Peyer's patch (tissue), 4 donors: ENCODE data around the gene LRRC1. TPM values are rescaled to one million over a fixed set of nuclear protein-coding genes. Genes with fewer than 3 reads are reported as not detected.

ENCODE experiments used
- DNase-seq, 3 donors: peaks; one replicate each; pipeline ENCODE4 v3.0.0-alpha.2; 2017 to 2019
- H3K27ac ChIP-seq, 4 donors: fragments of 200-600 bp; sonication (generic); one replicate each; pipeline ENCODE4 v1.5.1; 2016 to 2019
- H3K27me3 ChIP-seq, 2 donors: fragments of 200-600 bp; sonication (generic); one replicate each; pipeline ENCODE4 v1.5.1; 2019
- H3K36me3 ChIP-seq, 3 donors: fragments of 200-600 bp; sonication (generic); one replicate each; pipeline ENCODE4 v1.5.1; 2016 to 2019
- H3K4me1 ChIP-seq, 4 donors: fragments of 200-600 bp; sonication (generic); one replicate each; pipeline ENCODE4 v1.5.1; 2016 to 2019
- H3K4me3 ChIP-seq, 4 donors: fragments of 200-600 bp; sonication (generic); 1 replicate in 3 of 4; 2 replicates in 1 of 4; pipeline ENCODE4 v1.5.1; 2016 to 2019; ENCODE audit warnings: mild to moderate bottlenecking in 1 of 4
- H3K9me3 ChIP-seq, 4 donors: fragments of 200-600 bp; sonication (generic); one replicate each; pipeline ENCODE4 v1.5.1; 2016 to 2019; ENCODE audit warnings: mild to moderate bottlenecking in 1 of 4
- CTCF ChIP-seq, 6 experiments: fragments of 450-650 bp in 4 of 6; fragments of 200-600 bp in 2 of 6; sonication (generic) in 1 of 6; IDR thresholded peaks; one replicate each; pipeline ENCODE4 v1.5.1; 2017 to 2019; ENCODE audit warnings: antibody characterized with exemption in 6 of 6, mild to moderate bottlenecking in 3 of 6, moderate library complexity in 1 of 6
- POLR2A ChIP-seq, 2 donors: fragments of 450-650 bp; IDR thresholded peaks; one replicate each; pipeline ENCODE4 v1.5.1; 2017; ENCODE audit warnings: antibody characterized with exemption in 2 of 2, mild to moderate bottlenecking in 2 of 2, moderate library complexity in 2 of 2
- total RNA-seq, 4 donors: library from RNA; depleted of rRNA; stranded (reverse); fragments of >200 nt; gene quantifications; one replicate each; pipeline ENCODE4 v1.1.0, GENCODE V29; 2016

LRRC1 gene
- total RNA-seq, 4 donors from 2014 or later, result 37.1 to 63.6 (median 49.8) TPM

- no peak overlapping the region for H3K4me3 ChIP-seq
- TF ChIP-seq POLR2A (IDR thresholded peaks at IDR 0.05) (no peak), CTCF (IDR thresholded peaks at IDR 0.05) (no peak)
- no peaks in the 10 kb centered on the region for H3K27me3 ChIP-seq
- H3K4me1 ChIP-seq, result peaks cover 0 to 16% (median 0%) of the 10 kb centered on the region in 4 donors
- H3K9me3 ChIP-seq, result no peaks in the 10 kb centered on the region
- H3K27ac ChIP-seq, result no peak overlapping the region
- H3K36me3 ChIP-seq, result no peaks in the 10 kb centered on the region
- DNase-seq, result no peak
Observed at GRCh38 chr6:53931086-53931485, 136.3 kb downstream of the LRRC1 start.

GRCh38 chr6:53932516-53932915, 137.7 kb downstream of the LRRC1 start:
- Histone ChIP-seq H3K4me3 (no peak overlapping the region), H3K36me3 (no peaks in the 10 kb centered on the region), H3K27me3 (no peaks in the 10 kb centered on the region), H3K27ac (no peak overlapping the region), H3K9me3 (no peaks in the 10 kb centered on the region), H3K4me1 (peaks cover 0 to 8% (median 0%) of the 10 kb centered on the region in 4 donors)
- no peak for DNase-seq
- no peak for TF ChIP-seq CTCF (IDR thresholded peaks at IDR 0.05)
- TF ChIP-seq POLR2A (IDR thresholded peaks at IDR 0.05), result no peak

GRCh38 chr6:53934023-53934422, 139.2 kb downstream of the LRRC1 start:
- no peak overlapping the region for H3K4me3 ChIP-seq
- H3K4me1 ChIP-seq, result peaks cover 0 to 6% (median 0%) of the 10 kb centered on the region in 4 donors
- TF ChIP-seq POLR2A (IDR thresholded peaks at IDR 0.05) (no peak), CTCF (IDR thresholded peaks at IDR 0.05) (no peak)
- no peaks in the 10 kb centered on the region for H3K36me3 ChIP-seq
- no peak for DNase-seq
- H3K9me3 ChIP-seq, result no peaks in the 10 kb centered on the region
- no peaks in the 10 kb centered on the region for H3K27me3 ChIP-seq
- H3K27ac ChIP-seq, result no peak overlapping the region

- DNase-seq, result no peak
- Histone ChIP-seq H3K27ac (no peak overlapping the region), H3K4me3 (no peak overlapping the region), H3K36me3 (no peaks in the 10 kb centered on the region), H3K4me1 (no peaks in the 10 kb centered on the region), H3K27me3 (no peaks in the 10 kb centered on the region), H3K9me3 (no peaks in the 10 kb centered on the region)
- no peak for TF ChIP-seq CTCF (IDR thresholded peaks at IDR 0.05)
- no peak for TF ChIP-seq POLR2A (IDR thresholded peaks at IDR 0.05)
Observed at GRCh38 chr6:53937461-53937860, 142.7 kb downstream of the LRRC1 start.

GRCh38 chr6:53938810-53939209, 144.0 kb downstream of the LRRC1 start:
- H3K4me1 ChIP-seq, result no peaks in the 10 kb centered on the region
- no peaks in the 10 kb centered on the region for H3K27me3 ChIP-seq
- no peak for DNase-seq
- H3K36me3 ChIP-seq, result no peaks in the 10 kb centered on the region
- no peak overlapping the region for H3K4me3 ChIP-seq
- no peak overlapping the region for H3K27ac ChIP-seq
- H3K9me3 ChIP-seq, result no peaks in the 10 kb centered on the region
- TF ChIP-seq CTCF (IDR thresholded peaks at IDR 0.05) (no peak), POLR2A (IDR thresholded peaks at IDR 0.05) (no peak)

- no peak for DNase-seq
Observed at GRCh38 chr6:53939830-53940229, 145.0 kb downstream of the LRRC1 start.

More at GRCh38 chr6:53939830-53940229, 145.0 kb downstream of the LRRC1 start:
- Histone ChIP-seq H3K4me1 (no peaks in the 10 kb centered on the region), H3K4me3 (no peak overlapping the region), H3K9me3 (no peaks in the 10 kb centered on the region), H3K27me3 (no peaks in the 10 kb centered on the region), H3K36me3 (no peaks in the 10 kb centered on the region), H3K27ac (no peak overlapping the region)
- TF ChIP-seq POLR2A (IDR thresholded peaks at IDR 0.05), result no peak
- TF ChIP-seq CTCF (IDR thresholded peaks at IDR 0.05), result no peak
